ENCODE data around the gene LAMC2.
A peak's percentile ranks its signal among the peaks of the same experiment; 100 is the strongest.
"Not testable (repeated sequence)": the region's sequence is repeated elsewhere in the genome, so short reads cannot be mapped to it uniquely, and the experiment has no call there.

Gene LAMC2

GRCh38 chr1:183185941-183186490 lies at the start of gene LAMC2:
Gene LAMC2 (plus strand): TSS chr1:183186264. CDS start chr1:183186353, 89 bp downstream.
- DNase-seq (ENCODE audit: low read depth, low spot score): peak; percentile 96
- H3K27ac ChIP-seq: peak within 1 kb of the TSS; percentile 98

GRCh38 chr1:183137782-183138181 lies 48.3 kb upstream of the LAMC2 start:
- peak overlapping the region; percentile 73 for H3K27ac ChIP-seq
- DNase-seq (ENCODE audit: low read depth, low spot score): no peak

DNA sequence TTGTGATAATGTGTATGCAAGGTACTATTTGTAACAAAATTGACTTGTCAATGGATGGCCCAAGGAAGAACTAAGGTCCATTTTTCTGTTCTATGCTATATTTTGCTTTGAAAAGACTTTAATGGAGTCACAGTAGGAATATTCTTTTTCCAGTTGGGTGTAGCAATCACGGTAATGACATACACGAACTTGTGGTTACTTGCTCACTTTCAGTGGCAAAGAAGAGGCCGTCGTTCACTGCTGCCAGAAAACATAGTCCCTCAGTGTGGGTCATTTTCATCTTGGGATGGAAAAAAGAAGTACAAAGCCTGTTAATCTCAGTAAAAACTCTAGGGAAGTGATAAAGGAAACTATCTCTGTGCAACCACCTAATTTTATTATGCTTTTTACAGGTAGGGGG lies 47.8 kb upstream of the LAMC2 start:
- H3K27ac ChIP-seq: peak overlapping the region; percentile 73
- DNase-seq (ENCODE audit: low read depth, low spot score): no peak

DNA sequence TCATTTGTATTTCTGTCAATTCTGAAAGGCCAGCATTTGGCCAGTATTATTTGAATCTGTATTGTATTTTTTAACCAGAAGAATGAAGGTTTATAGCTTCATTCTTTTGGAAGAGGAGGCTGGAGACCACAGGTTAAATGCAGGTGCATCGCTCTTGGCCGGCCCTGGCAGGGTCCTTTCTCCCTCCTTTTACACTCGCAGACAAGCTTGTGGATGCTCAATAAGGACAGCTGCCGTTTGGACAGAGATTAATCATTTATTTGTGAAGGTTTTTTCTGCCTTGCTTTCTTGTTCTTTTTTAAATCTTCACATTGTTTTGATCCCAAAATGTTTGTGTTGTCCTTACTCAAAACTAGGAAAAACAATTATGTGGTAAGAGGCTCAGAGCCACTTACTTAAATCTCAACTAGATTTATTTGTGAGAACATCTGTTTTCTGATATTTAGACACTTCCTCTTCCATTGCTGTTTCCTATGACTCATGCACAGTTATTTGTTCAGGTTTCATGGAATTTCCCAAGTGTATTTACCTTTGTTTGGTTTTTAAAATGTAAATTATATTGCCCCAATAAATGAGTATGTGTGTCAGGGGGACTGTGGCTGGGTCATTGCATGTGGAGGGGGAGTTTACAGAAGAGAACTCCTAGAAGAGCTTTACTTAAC lies 46.7 kb upstream of the LAMC2 start:
- no peak for DNase-seq (ENCODE audit: low read depth, low spot score)
- peak overlapping the region; percentile 73 for H3K27ac ChIP-seq

DNA sequence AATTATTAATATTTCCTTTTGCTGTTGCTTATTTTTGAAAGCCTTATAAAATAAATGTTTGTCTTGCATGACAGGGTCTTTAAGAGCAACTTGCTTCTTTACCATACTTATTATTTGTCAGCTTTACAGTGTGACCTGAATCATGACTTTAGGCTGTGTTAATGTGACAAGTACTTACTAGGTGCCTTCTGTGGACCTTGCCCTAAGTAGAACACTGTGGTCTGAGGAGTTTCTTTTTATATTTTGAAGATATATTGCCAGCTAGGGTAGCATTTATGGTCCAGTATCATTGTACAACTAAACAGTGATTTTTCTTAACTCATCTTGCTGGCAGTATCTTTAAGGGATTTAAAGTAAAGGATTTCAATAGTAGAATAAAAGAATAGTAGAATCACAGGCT lies 45.4 kb upstream of the LAMC2 start:
- H3K27ac ChIP-seq: peak overlapping the region; percentile 73
- no peak for DNase-seq (ENCODE audit: low read depth, low spot score)

GRCh38 chr1:183142171-183142570 lies 43.9 kb upstream of the LAMC2 start:
- DNase-seq (ENCODE audit: low read depth, low spot score): no peak

GRCh38 chr1:183143576-183144315 lies 42.3 kb upstream of the LAMC2 start:
- no peak for DNase-seq (ENCODE audit: low read depth, low spot score)
- no peak overlapping the region for H3K27ac ChIP-seq

More at GRCh38 chr1:183142171-183142570, 43.9 kb upstream of the LAMC2 start:
- no peak overlapping the region for H3K27ac ChIP-seq

- H3K27ac ChIP-seq: no peak overlapping the region
- no peak for DNase-seq (ENCODE audit: low read depth, low spot score)
Observed at GRCh38 chr1:183144752-183145151, 41.3 kb upstream of the LAMC2 start.

GRCh38 chr1:183147735-183148134 lies 38.3 kb upstream of the LAMC2 start:
- H3K27ac ChIP-seq: peak overlapping the region; percentile 83
- DNase-seq (ENCODE audit: low read depth, low spot score): no peak

DNA sequence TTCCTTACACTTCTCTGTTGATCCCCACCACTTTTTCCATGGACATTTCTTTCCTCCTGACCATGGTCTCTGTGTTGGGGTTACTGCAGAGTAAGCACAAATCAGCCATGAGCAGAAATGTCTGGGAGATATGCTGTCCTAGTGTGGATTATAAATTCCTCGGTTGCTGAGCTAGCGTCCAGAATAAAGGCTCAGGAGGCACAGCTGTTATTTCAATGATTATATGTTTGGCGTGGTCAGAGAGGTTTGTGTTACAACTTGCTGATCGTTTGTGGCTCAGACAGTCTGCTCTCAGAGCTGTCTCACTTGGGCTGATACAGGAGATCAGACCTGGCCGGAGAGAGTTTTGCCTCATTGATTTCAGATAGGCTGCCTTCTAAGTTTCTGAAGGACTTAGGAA lies 37.5 kb upstream of the LAMC2 start:
- peak overlapping the region; percentile 83 for H3K27ac ChIP-seq
- DNase-seq (ENCODE audit: low read depth, low spot score): no peak

DNA sequence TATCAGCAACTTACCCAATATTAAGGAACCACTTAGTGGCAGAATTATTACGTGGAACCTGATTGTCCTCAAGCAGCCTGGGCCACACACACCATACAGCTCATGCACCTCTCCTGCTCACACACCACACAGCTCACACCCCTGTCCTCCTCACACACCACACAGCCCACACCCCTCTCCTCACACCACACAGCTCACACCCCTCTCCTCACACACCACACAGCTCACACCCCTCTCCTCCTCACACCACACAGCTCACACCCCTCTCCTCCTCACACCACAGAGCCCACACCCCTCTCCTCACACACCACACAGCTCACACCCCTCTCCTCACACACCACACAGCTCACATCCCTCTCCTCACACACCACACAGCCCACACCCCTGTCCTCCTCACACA lies 36.8 kb upstream of the LAMC2 start:
- no peak for DNase-seq (ENCODE audit: low read depth, low spot score)
- H3K27ac ChIP-seq: peak overlapping the region; percentile 83

DNA sequence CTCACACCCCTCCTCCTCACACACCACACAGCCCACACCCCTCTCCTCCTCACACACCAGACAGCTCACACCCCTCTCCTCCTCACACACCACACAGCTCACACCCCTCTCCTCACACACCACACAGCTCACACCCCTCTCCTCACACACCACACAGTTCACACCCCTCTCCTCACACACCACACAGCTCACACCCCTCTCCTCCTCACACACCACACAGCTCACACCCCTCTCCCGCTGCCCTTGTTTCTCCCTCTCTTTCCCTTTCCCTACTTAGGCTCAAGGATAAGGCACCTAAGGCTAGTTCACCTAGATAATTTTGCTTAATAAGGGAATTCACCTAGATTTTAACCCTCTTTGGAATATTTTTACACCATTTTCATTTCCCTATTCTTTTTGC lies 36.0 kb upstream of the LAMC2 start:
- not testable (repeated sequence) for DNase-seq (ENCODE audit: low read depth, low spot score)
- H3K27ac ChIP-seq: peak overlapping the region; percentile 33

GRCh38 chr1:183150445-183150844 lies 35.6 kb upstream of the LAMC2 start:
- H3K27ac ChIP-seq: peak overlapping the region; percentile 33
- DNase-seq (ENCODE audit: low read depth, low spot score): no peak

DNA sequence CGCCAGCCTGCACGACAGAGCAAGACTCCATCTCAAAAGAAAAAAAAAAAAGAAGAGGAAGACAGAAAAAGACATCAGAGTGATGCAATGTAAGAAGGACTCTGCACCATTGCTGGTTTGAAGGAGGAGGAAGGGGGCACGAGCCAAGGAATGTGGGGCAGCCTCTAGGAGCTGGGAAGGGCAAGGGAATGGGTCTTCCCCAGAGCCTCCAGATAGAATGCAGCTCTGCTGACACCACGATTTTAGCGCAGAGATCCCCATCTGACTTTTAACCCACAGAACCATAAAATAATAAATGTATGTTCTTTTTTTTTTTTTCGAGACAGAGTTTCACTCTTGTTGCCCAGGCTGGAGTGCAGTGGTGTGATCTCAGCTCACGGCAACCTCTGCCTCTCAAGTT lies 33.9 kb upstream of the LAMC2 start:
- no peak overlapping the region for H3K27ac ChIP-seq
- no peak for DNase-seq (ENCODE audit: low read depth, low spot score)

GRCh38 chr1:183155939-183156338 lies 30.1 kb upstream of the LAMC2 start:
- DNase-seq (ENCODE audit: low read depth, low spot score): no peak
- H3K27ac ChIP-seq: no peak overlapping the region

GRCh38 chr1:183159960-183160359 lies 26.1 kb upstream of the LAMC2 start:
- H3K27ac ChIP-seq: peak overlapping the region; percentile 99
- DNase-seq (ENCODE audit: low read depth, low spot score): peak; percentile 100

GRCh38 chr1:183161391-183161790 lies 24.7 kb upstream of the LAMC2 start:
- DNase-seq (ENCODE audit: low read depth, low spot score): no peak
- peak overlapping the region; percentile 99 for H3K27ac ChIP-seq

DNA sequence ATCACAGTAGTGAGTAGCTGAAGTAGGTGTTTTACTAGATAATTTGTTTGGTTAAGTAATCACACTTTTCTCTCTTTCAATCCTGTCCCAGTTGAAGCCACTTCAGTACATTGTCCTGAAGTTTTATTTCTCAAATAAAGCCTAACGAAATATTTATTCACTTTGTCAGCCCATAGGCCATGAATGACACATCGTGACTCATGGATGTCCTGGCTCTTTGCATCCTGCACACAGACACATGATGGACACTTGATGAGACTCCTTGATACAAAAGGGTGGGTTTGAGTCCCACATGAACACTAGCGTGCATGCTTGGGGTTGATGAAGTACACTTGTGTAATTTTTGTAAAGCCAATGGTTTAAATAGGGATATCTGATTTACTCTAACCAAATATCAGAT lies 22.7 kb upstream of the LAMC2 start:
- peak overlapping the region; percentile 99 for H3K27ac ChIP-seq
- peak; percentile 73 for DNase-seq (ENCODE audit: low read depth, low spot score)

DNA sequence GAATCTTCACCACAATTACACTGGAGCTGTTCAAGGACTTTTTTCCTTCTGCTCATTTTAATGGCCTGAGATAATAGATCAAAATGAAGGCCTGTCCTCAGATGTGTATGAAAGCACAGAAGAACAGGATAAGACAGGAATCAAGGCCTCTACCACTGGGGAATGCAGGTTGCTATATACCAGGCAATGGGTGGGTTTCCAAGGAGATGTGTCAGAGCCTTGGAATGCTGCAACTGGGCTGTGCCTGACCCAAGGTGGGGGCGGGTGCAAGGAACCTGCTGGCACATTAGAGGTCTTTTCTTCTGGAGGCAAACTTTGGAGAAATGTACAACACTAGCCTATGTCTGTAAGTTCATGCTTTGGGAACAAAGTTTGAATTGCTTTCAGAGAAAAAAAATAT lies 21.7 kb upstream of the LAMC2 start:
- peak overlapping the region; percentile 99 for H3K27ac ChIP-seq
- no peak for DNase-seq (ENCODE audit: low read depth, low spot score)

DNA sequence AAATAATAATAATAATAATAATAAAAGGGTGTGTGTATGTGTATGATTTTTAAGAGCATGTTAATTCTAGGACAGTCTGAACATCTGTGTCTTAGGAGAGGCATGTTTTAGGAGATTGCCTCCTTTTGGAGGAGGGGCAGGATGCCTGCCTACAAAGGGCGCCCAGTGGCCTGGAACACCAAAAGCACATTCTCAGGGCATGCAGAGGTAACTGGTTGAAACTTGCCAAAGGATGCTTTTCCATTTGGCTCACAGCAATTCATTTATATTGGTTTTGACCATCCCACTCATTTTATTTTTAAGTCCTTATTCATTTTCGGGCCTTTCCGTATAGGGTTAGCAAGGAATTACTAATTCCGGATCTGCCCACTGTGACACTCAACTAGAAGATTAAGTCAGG lies 21.1 kb upstream of the LAMC2 start:
- peak; percentile 74 for DNase-seq (ENCODE audit: low read depth, low spot score)
- peak overlapping the region; percentile 99 for H3K27ac ChIP-seq

DNA sequence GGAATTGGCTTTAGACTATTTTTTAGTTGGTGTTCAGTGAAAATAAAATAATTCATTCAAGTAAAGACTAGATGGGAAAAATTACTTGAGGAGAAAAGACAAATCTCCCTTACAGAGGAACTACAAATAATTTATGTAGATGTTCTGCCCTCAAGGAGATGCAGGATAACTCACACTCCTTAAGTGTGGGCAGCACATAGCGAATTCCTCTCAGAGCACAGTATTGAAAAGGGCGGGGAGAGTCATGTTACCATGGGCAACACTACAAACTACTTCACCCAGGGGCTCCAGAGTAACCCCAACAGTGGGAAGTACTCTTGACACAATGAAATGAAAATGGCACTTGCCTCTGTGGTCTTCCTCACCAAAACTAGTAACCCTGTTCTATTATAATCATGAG lies 20.6 kb upstream of the LAMC2 start:
- H3K27ac ChIP-seq: peak overlapping the region; percentile 99
- no peak for DNase-seq (ENCODE audit: low read depth, low spot score)
